Lower leg skin (tissue), 3 donors: ENCODE measurements around the gene TPK1.

Experiments used
- POLR2A ChIP-seq, 2 donors: fragments of 450-650 bp; IDR thresholded peaks; one replicate each; pipeline ENCODE4 v1.6.1; 2016 to 2017; ENCODE audit warnings: antibody characterized with exemption in 2 of 2, mild to moderate bottlenecking in 1 of 2, moderate library complexity in 1 of 2
- TF ChIP-seq, protein P1 (sequence below), 3 donors: fragments of 450-650 bp; IDR thresholded peaks; one replicate each; pipeline ENCODE4 v1.5.1; 2016; ENCODE audit warnings: antibody characterized with exemption in 3 of 3, mild to moderate bottlenecking in 3 of 3, moderate library complexity in 2 of 3

DNA sequence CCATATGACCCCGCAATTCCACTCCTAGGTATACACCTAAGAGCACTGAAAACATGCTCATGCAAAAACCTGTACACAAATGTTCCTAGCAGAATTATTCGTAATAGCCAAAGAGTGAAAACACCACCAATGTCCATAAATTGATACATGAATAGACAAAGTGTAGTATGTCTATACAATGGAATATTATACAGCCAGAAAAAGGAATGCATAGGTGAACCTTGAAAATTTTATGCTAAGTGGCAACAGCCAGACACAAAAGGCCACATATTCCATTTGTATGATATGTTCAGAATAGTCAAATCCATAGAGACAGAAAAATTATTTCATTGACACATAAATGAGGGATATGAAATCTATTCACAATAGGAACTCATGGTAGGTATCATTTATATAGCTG, 351.4 kb downstream of the TPK1 start:
- TF ChIP-seq, protein P1, sequence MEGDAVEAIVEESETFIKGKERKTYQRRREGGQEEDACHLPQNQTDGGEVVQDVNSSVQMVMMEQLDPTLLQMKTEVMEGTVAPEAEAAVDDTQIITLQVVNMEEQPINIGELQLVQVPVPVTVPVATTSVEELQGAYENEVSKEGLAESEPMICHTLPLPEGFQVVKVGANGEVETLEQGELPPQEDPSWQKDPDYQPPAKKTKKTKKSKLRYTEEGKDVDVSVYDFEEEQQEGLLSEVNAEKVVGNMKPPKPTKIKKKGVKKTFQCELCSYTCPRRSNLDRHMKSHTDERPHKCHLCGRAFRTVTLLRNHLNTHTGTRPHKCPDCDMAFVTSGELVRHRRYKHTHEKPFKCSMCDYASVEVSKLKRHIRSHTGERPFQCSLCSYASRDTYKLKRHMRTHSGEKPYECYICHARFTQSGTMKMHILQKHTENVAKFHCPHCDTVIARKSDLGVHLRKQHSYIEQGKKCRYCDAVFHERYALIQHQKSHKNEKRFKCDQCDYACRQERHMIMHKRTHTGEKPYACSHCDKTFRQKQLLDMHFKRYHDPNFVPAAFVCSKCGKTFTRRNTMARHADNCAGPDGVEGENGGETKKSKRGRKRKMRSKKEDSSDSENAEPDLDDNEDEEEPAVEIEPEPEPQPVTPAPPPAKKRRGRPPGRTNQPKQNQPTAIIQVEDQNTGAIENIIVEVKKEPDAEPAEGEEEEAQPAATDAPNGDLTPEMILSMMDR (IDR thresholded peaks at IDR 0.05), result no peak
- TF ChIP-seq POLR2A (IDR thresholded peaks at IDR 0.05), result no peak
